Glomerular endothelial cell (primary cell): Measurements from ENCODE around the gene CSNK1E. TPM values are rescaled to one million over a fixed set of nuclear protein-coding genes. Genes with fewer than 3 reads are reported as not detected.

ENCODE experiments used
- DNase-seq: peaks from one replicate; pipeline ENCODE4 v3.0.0-alpha.2; 2011; ENCODE audit warnings: low read depth, low spot score; ENCODE audit errors: extremely low read depth
- total RNA-seq: library from RNA; depleted of rRNA; stranded (reverse); fragments of >200 nt; gene quantifications from 2 replicates; pipeline ENCODE4 v1.2.3, GENCODE V29; 2015

The CSNK1E gene
- total RNA-seq, 1 donor from 2014 or later, result 187 TPM

DNA sequence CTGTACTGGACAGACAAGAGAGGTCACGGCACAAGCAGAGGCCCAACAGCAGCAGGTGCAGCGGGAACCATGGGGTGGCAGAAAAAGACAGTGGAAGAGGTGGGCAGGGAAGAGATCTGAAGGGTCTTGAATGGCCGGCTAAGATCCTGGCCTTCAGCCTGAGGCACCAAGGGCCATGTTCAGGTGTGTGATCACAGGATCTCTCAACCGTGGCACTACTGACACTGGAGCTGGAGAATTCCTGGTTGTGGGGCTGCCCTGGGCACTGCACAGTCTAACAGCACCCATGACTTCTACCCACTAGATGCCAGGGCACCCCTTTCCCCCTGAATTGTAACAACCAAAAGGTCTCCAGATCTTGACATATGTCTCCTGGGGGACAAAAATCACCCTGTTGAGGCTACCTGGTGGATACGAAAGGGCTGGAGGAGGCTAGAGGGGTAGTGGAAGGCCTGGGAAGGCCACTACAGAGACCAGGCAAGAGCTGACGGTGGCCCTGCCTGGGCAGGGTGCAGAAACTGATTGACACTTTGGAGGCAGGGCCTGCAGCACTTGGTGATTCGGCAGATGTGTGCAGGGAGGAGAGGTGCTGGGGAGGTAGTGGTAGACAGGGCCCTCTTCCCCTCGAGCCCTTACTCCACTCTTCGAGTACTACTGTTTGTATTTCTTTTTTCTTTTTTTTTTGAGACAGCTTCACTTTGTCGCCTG is 8.3 kb downstream of the CSNK1E start:
- no peak for DNase-seq

DNA sequence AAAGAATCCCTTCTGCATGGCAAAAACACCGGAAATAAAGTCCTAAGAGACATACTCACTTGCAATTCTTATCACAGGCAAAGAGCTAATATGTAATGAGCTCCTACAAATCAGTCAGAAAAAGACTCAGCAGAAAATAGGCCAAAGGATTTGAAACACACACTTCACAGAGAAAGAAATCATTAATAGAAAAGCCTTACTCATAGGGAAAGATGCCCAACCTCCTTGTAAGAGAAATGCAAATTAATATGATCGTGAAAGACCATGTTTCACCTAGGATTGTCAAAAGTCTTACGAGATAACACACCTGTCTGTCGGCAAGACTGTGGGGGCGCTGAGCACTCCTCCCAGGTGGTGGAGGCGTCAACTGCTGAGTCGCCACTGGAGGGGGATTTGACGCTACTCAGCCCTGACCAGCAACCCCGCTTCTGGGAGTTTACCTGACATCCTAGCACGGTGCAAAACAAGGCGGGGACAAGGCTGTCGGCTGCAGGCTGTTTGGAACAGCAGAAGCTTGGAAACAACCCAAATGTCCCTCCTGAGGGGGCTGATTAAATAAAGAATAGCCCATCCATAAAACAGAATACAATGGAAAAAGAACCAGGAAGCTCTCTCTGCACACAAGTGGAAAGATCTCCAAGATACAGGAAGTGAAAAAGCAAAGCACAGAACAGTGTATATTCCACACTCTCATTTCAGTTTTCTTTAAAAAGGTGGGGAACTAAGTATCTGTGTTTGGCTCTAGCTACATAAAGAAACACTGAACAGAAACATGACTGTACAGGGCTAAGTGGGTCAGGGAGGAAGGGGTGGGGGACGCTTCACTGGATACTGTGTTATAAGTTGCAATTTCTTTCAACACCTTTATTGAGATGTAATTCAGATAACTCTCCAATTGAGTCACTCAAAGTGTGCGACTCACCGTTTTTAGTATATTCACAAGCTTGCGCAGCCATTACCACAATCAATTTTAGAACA is 11.5 kb downstream of the CSNK1E start:
- DNase-seq, result no peak

DNA sequence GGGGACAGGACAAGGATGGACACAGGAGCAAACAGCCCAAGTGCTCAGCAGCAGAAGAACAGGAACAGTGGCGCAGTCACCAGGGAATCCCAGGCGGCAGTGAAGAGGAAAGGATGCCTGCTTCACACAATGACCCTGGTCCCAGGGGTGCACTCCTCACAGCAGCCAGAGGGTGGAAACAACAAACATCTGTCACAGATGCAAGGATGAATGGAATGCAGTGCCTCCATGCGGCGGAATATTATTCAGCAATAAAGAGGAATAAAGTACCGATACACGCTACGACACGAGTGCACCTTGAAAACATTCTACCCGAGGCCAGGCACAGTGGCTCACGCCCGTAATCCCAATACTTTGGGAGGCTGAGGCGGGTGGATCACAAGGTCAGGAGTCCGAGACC is 12.7 kb downstream of the CSNK1E start:
- no peak for DNase-seq

DNA sequence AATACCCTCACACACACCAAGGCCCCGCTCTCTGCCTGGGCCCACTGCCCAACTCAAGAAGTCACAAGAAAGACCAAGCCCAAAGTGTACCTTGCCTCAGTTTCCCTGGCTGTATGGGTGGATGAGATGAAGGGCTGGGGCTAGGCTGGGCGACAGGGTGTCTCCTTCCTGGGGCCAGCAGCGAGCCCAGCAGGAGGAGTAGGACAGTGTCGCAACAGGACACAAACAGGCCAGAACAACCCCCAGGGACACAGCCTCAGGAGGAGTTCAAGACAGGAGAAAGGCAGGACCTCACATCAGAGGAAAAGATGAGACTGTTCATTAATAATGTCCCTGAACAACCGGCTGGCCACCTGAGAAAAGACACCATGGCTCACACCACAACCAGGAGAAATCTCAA is 13.3 kb downstream of the CSNK1E start:
- no peak for DNase-seq

DNA sequence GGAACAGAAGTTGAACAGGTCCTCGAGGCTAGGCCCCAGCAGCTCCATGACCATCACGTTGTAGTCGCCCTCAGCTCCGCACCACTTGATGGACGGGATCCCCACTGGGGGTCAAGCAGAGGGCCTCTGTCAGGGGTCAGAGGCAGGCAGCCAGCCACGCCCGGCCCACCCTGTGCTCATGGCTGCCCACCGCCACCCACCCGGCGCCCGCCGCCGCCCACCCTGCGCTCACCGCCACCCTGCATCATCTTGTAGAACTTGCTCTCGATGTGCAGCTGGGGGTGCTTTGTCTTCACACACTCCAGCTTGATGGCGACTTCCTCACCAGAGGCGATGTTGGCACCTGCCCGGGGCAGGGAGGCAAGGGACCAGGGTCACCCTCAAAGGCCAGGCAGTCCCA is 14.3 kb downstream of the CSNK1E start:
- DNase-seq, result no peak

DNA sequence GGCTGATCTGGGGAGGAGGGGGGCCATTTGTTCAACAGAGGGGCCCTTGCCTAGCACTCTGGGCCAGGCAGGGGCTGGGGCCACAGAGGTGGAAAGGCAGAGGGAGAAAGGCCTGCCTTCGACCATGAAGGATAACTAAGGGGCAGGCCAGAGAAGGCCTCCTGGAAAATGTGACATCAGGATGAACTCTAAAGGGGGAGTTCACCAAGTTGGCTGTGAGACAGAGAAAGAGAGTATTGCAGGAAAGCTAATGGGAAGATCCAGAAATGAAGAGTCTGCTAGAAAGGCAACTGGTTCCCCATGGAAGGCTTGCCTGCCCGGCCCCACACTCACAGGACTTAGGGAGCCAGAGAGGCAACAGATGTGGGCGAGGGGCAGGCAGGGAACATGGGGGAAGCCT is 16.3 kb downstream of the CSNK1E start:
- no peak for DNase-seq

DNA sequence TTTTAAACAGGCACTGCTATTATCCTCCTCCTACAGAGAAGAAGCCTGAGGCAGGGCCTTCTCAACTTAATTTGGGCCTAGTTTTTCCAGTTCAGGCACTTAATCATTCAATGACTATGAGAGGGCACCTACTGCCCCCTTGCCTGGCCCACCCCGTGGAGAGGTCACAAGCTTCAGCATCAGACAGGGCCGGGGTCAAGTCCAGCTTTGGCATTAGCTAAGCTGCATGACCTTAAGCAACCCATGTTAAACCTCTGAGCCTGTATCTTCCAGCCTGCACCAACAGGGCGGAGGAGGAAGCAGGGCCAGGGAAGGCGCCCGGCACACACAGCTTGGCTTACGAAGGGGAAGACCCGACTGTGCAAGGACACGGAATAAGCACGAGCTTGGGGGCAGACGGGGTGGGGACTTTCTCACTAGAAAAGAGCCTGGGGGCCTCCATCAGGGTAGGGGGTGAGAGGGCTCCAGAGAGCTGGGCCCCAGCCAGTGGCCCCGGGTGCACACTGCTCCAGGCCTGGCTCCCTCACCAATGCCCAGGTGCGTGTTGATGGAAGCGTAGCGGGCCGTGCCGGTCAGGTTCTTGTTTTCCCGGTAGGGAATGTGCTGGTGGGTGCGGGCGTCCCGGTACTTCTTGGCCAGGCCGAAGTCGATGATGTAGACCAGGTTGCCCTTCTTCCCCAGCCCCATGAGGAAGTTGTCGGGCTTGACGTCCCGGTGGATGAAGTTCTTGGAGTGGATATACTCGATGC is 16.9 kb downstream of the CSNK1E start:
- DNase-seq, result no peak

DNA sequence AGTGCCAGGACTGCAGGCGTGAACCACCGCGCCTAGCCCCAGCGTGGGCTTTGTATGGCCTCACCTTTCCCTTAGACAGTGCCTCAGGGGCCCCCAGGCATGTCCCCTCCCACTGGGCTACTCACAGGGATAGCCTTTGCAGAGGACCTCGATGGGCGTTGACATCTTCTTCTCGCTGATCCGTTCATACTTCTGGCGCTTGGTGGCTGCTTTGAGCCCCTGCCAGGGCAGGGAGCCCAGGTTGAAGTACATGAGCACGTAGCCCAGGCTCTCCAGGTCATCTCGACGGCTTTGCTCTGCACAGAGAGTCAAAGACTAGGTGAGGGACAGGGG is 17.5 kb downstream of the CSNK1E start:
- no peak for DNase-seq

DNA sequence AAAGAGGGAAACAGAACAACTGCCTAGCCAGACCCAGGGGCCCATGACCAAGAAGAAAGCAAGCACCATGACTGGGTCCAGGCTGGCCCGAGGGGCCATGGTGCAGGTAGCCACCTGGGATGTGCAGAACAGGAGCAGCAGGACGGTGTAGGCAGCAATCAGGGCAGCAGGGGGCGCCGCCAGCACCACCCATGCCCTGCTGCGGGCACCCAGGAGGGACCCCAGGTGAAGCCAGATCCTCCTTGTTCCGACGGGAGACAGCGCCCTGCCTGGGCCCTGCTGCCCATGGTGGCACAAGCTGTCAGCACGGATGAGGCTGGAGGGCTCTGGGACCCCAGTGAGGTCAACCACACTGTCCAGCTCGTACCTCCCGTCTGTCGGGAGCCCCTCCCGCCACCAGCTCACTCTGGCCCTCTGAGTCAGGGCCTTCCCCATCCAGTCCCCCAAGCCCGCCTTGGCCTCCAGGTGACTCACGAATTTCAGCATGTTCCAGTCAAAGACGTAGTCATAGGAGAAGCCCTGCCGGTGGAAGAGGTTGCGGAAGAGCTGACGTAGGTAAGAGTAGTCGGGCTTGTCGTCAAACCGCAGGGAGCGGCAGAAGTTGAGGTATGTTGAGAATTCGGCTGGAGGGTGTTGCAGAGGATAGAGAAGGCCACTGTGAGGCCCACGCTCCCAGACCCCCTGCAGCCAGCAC is 18.8 kb downstream of the CSNK1E start:
- DNase-seq, result no peak

DNA sequence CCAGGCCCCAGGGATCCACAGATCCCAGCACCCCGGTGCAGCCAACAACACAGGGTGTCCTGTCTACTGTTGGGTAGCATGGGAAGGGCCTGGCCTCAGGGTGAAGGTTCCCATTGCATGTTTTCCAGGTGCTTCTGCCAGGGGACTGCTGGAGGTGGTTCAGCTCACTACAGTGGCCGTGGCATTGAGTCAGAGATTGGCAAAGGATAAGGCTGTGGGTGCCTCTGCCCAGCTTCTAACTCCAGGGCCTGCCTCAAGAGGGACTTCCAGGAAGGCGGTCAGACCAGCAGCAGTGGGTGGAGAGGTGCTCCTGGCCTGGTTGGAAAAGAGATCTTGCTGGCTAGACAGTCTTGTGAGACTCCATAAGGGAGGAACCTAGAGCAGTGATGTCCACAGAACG is 20.9 kb downstream of the CSNK1E start:
- no peak for DNase-seq

DNA sequence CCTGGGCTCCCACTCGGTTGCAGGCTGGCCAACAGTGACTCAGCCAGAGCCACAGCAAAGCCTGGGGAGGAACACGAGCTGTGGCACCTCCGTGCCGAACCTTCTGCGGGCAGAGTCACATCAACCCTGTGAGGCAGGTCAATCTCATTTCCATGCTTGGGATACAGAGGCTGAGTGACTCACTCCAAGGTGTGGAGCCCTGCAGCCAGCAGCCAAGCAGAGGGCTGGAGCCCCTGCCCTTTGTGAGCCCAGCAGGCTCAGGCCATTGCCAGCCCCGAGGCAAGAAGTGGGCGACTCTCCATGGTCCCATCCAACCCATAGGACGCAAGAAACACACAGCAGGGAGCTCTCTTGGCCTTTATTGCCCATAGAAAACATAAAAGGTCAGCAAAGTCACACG is 21.4 kb downstream of the CSNK1E start:
- no peak for DNase-seq

DNA sequence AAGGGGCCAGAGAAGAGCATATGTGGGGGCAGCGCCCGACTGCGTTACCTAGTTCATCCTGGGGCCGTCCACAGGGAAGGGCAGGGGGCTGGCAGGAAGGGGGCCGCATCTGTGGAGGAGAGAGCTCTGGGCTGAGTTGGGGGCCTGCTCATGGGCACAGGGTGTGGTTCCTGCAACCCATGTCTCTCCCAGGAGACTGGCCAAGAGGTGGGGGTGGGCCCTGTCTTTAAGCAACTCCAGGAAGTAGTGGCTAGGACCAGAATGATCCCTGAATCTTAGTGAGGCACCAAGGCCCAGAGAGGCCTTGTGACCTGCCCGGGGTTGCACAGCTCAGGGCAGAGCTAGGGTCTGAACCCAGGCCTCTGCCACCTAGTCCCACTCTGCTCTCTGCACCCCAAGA is 21.9 kb downstream of the CSNK1E start:
- DNase-seq, result no peak

DNA sequence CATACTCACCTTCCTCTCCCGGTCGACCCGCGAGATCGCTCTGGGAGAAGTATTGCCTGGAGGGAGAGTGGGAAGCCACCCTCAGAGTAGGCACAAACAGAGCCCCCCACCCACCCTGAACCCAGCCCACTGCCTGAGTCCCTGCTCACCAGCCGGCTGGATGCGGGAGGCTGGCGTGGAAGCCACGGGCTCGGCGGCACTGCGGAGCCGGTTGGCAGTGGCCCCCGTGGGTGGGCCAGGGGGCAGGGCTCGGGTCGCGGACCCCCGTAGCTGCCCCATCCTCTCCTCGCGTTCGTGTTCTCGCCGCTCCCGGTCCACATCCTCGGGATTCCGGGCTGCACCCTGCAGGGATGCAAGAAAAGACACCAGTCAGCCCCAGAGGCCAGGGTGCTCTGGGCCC is 23.0 kb downstream of the CSNK1E start:
- DNase-seq, result no peak

DNA sequence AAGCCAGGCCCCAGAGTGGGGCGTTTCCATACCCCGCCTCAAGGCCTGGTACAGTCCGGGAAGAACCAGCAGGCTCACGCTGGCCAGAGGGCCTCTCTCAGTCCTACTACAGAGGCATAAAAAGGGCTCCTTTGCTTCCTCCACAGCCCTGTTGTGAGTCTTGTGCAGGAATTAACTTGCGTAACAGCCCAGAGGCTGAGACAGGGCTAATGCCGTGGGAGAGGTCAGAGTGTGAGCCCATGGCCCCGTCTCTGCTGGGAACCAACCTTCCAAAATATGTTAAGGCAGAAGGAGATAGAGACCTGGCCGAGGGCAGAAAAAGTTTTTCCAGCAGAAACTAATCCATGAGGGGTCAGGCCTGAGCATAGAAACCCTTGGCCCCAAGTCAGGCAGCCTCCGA is 24.5 kb downstream of the CSNK1E start:
- no peak for DNase-seq

DNA sequence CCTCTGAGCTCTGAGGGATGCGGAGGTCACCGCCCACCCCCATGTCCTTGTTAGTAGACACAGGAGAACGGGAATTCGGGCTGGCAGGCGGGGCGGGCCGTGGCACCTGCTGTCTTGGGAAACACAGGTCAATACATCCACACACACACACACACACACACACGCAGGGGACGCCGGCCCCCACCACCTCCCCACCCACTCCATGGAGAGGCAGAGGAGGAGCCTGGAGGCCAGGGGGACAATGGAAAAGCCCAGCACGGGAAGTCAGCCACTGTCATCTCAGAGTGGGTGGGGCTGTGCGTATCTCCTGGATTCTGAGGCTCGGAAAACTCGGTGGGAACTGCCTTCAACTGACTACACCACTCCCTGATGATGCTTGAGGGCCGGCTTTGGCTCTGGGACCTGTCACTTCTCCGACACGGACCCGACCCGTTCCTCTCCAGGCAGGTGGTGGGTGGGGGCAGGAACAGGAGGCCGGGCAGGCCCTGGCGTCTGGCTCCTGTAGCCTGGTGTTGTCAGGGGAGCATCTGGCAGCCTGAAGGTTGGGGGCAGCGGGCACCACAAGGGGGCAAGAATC is 25.9 kb downstream of the CSNK1E start:
- no peak for DNase-seq

DNA sequence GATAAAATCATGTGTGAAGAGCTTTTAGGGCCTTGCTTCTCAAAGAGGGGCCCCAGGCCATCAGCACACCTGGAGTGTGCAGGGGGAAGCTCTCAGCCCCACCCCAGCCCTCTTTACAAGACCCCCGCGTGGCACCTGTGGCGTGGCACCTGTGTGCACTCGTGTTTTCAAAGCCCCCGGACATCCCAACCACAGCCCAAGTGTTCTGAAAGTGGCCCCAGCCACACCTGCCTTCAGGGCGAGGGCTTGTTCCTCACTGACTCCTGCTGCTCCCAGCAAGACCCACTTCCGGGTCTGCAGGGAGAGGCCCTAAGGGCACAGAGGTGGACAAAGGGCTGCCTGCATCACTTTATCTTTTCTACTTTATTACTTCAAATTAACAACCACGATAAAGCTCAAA is 26.9 kb downstream of the CSNK1E start:
- no peak for DNase-seq

DNA sequence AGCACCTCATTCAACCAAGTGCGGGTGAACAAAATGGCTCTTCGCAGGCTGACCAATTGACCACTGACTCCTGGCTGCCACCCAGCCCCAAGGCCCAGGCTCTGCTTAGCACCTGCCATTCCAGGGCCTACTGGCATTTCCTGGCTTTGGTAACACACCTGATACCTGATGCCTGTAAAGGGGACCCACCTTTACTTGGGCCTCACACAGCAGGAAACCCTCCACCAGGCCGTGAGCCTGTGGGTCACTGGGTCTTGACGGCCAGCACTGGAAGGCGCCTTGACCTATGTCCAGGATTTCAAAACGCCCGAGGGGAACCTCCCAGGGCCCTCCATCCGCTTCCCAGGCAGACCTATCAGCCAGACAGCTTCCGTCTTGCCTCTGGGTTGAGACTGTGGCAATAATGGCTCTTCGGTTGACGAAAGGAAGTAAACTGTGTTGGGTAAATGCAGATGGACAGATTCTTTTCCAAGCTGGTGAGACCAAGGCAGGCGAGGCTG is 27.6 kb downstream of the CSNK1E start:
- DNase-seq, result no peak

DNA sequence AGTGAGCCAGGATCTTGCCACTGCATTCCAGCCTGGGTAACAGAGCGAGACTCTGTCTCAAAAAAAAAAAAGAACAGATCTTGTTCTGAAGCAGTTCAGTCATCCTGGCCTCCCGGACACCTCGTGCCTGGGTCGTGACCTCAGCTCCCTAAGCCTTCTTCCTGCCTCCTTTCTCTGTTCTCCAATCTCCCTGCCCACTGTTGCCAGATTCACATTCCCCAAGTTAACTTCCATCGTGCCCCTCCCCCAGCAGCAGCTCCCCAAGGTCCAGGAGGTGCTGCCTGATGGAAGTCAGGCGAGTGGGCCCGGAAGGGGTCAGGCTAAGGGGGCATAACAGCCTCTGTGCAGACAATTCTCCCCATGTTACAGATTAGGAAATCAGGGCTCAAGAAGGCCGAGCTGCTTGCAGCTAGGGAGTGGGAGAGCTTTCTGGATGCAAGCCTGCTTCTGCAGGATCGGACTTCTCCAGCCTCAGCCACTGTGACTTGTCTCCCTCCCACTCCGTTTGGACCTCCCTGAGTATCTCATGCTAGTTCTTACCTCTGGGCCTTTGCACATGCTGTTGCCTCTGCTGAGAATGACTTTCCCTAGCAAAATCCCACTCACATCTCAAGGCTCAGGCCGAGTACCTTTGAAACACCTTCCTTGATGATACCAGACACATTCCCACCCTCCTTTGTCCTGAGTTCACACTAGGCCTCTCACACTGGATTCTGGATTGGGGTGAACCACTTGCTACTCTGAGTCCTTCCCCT is 30.1 kb downstream of the CSNK1E start:
- DNase-seq, result no peak

DNA sequence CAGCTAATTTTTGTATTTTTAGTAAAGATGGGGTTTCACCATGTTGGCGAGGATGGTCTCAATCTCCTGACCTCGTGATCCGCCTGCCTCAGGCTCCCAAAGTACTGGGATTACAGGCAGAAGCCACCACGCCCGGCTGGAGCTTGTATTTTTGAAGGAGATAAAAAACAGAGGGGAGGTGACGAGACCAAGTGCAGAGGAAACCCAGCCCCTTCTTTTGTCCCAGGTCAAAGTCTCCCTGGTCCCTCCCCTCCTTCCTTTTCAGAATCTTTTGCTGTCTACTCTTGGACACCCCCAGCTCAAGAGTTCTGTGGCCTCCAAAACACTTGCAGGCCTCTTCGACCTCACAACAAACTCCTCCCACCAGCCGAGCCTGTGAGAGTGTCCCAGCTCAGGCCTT is 32.2 kb downstream of the CSNK1E start:
- DNase-seq, result no peak

DNA sequence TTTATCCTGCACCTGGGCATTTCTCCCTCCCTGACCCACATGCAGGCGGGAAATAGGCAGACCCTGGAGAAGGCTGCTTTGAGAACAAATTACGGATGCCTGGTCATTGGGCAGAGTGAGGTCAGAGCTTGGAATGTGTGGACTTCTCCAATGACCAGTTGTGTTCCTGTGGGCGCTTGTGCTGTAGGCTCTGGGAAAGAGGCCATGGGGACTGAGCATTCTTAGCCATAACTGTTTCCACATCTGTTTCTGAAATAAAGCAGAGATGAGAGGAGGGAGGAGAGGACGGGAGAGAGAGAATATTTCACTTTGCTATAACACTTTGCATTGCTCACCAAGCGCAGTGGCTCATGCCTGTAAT is 33.2 kb downstream of the CSNK1E start:
- DNase-seq, result no peak
